ENCODE results near the gene CDPF1.

DNA sequence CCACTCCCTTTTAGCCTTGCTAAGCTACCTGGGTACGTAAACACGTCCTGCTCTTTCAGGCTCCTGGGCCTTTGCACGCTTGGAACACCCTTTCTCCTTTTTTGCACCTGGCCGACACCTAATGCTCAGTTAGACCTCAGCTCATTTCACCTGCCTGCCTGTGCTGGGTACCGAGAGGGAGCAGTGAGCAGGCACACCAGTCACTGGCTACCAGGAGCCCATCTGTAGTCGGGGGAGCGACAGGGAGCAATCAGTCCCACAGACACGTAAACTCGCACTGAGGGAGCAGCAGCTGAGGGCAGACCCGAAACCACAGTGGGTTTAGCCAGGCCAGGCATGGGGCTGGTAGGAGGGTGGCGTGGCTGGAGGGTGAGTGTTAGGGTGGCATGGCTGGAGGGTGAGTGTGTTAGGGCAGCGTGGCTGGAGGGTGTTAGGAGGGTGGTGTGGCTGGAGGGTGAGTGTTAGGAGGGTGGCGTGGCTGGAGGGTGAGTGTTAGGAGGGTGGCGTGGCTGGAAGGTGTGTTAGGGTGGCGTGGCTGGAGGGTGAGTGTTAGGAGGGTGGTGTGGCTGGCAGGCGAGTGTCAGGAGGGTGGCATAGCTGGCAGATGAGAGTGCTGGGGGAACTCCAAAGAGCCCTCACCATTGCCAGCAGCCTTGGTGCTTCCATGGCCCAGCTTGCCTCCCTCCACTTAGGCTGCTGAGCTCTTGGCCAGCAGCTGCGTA is 40.2 kb upstream of the CDPF1 start:
- TF ChIP-seq POLR2A (IDR thresholded peaks at IDR 0.05; ENCODE audit: low read depth, low read length) (no peak), TAF1 (IDR thresholded peaks at IDR 0.05; ENCODE audit: low read depth, low read length) (no peak), POLR2AphosphoS5 (IDR thresholded peaks at IDR 0.05; ENCODE audit: low read depth, low read length) (no peak), SPI1 (IDR thresholded peaks at IDR 0.05; ENCODE audit: low read depth, low read length) (no peak), POU2F2 (IDR thresholded peaks at IDR 0.05; ENCODE audit: low read depth, low read length) (no peak)
